ENCODE results near the gene ITPR2.
"Not testable (repeated sequence)": the region's sequence is repeated elsewhere in the genome, so short reads cannot be mapped to it uniquely, and the experiment has no call there.

The ITPR2 gene

GRCh38 chr12:26551385-26551784 is 281.6 kb downstream of the ITPR2 start:
- DNase-seq: no peak

- DNase-seq: no peak
Observed at GRCh38 chr12:26548227-26548626, 284.8 kb downstream of the ITPR2 start.

- no peak for DNase-seq
Observed at GRCh38 chr12:26546535-26547314, 286.3 kb downstream of the ITPR2 start.

DNA sequence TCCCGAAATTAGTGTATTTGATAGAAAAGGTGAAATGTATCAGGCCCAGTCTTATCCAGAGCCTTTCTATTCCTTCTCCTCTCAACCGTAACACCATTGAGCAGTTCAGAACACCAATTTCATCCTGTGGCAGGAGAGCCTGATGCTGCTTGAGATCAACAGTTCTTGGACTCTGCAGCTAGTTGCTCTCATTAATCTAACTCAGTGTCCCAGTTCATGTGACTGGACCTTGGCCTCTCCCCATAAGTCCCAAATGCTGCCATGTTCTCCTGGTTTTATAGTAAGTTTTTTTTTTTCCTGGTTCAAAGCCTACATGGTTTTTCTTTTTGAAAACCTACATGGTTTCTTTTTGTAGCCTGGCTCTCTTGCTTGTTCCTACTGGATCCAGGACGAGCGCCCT is 293.9 kb downstream of the ITPR2 start:
- DNase-seq: no peak

GRCh38 chr12:26537651-26538050 is 295.3 kb downstream of the ITPR2 start:
- no peak for DNase-seq

- DNase-seq: no peak
Observed at GRCh38 chr12:26537126-26537525, 295.9 kb downstream of the ITPR2 start.

- no peak for DNase-seq
Observed at GRCh38 chr12:26535826-26536225, 297.2 kb downstream of the ITPR2 start.

- DNase-seq: no peak
Observed at GRCh38 chr12:26534071-26534470, 298.9 kb downstream of the ITPR2 start.

GRCh38 chr12:26533211-26533610 is 299.8 kb downstream of the ITPR2 start:
- no peak for DNase-seq

DNA sequence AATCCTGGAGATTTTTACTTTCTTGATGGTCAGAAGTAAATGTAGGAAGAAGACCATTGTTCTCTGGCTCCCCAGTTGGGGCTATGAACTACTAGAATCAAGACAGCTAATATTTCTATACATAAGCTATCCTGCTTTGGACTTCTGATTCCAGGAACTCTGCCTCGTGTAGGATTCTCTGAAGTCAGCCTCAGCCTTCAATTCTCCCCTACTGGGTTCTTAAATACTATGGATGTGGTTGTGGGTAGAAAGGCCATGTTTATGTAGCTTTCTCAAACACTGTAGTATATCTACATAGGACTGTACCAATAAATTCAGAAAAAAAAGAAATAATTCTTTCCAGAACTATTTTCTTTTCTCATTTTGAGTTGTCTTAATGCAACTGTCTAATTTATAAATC is 302.5 kb downstream of the ITPR2 start:
- no peak for DNase-seq

- DNase-seq: no peak
Observed at GRCh38 chr12:26528943-26529342, 304.1 kb downstream of the ITPR2 start.

- no peak for DNase-seq
Observed at GRCh38 chr12:26527682-26528081, 305.3 kb downstream of the ITPR2 start.

- no peak for DNase-seq
Observed at GRCh38 chr12:26524862-26525465, 308.0 kb downstream of the ITPR2 start.

GRCh38 chr12:26523708-26524150 is 309.3 kb downstream of the ITPR2 start:
- peak; percentile 81 to 94 for DNase-seq

DNA sequence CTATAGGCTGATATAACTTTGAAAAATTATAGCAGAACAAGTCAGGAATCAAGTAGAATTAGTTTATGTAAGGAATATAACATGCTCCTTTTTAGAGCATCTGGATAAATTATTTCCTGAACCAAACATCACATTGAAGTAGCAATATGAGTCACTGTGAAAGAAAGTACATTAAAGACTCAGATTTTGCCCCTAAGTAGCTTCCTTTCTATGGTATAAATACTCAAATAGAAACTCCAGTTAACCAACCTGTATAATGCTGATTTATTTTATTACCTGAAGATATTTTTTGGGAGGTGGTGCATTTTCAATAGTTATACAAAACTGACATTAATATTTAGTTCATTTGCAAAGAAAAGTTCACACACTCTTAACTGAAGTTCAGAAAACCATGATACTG is 312.1 kb downstream of the ITPR2 start:
- DNase-seq: no peak

GRCh38 chr12:26520109-26520508 is 312.9 kb downstream of the ITPR2 start:
- no peak for DNase-seq

GRCh38 chr12:26519462-26519861 is 313.5 kb downstream of the ITPR2 start:
- DNase-seq: no peak

GRCh38 chr12:26517320-26517719 is 315.7 kb downstream of the ITPR2 start:
- DNase-seq: not testable (repeated sequence)

DNA sequence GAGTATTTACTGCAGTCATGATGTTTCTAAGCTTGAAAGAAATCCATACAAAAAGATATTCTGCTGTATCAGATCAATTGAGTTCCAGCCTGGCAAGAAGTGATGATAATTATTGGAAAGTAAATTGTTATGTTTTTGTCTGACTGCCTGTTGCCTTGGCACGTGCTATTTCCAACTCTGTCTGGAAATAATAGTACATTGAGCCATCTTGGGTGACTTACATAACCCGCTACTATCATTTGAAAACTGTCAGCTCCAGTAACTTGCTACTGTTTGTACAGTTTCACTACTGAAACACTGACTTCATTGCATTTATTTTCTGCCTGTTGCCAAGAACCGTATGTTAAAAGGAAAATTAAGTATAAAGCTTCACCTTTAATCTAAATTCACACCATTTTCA is 318.6 kb downstream of the ITPR2 start:
- no peak for DNase-seq

- DNase-seq: no peak
Observed at GRCh38 chr12:26513363-26514043, 319.5 kb downstream of the ITPR2 start.

DNA sequence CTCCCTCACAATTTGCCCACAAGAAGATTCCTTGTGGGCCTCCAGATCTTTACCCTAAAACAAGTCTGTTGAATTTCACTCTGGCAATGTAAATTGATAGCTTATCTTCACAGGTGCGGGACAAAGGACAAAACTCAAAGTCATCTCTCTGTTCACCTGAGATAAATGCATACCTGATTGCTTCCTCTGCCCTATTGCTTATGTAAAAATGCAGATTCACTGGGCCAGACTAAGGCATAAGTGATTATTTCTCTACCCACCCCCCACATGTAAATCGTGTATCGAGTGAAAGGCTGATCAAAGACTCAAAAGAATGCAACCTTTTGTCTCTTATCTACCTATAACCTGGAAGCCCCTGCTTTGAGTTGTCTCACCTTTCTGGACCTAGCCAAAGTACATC is 320.8 kb downstream of the ITPR2 start:
- DNase-seq: no peak

DNA sequence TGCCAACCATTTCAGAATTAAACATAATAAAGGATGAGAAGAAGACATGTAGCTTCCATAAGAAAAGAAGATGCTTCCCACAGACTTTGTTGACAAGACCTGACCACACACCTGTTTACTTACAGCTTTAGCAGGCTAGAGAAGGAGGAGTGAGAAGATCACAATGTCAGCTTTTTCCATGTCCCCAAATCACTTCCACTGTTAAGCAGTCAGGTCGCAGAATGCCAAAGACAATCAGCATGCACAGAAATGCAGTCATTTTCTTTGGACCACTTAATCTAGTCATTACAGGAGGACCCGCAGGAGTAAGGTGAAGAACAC is 322.7 kb downstream of the ITPR2 start:
- DNase-seq: no peak

DNA sequence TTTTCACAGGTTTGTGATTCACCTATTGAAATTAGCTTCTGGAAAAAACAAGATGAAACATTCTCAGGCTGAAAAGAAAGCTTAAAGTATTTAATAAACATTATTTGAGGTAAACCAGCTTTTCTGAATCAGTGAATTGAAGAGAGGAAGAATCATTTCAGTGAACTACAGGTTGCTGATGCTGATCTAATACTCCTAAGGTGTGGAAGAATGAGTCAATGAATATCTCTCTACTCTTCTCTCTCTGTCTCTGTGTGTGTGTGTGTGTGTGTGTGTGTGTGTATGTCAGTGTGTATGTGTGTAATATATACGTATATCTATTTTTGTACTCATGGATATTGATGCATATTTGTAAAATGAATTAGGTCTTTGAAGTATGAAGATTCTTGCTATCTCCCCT is 325.4 kb downstream of the ITPR2 start:
- no peak for DNase-seq

DNA sequence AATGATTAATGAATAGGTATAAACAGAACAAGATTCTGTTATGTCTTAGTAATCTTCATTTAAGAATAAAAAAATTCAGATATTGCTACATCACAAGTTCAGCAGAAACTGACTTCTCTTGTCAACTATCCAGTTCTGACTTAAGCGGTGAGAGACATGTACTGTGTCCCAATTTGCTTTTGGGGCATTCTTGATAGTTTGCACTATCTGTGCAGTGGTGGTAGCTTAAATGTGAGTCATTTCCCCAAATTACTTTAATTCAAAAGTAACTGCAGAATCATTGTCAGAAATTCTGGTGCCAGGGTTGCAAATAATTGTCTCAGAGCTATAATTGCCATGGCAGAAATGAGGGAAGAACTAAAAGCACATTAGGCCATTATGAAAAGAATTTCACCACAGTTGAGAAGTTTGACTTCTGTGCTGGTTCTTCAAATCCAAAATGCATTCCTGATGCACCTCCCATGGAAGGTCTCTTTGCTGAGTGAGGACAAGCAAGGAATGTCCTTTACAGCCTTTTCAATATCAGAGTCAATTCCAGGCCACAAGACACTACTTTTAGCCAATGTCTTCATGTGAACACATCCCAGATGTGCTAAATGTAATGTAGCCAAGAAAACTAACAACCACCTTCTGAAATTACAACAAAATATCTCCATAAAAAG is 332.9 kb downstream of the ITPR2 start:
- no peak for DNase-seq

Data from cerebellar nuclear complex (tissue), 1 donor.